Endothelial cell of umbilical vein (primary cell): Measurements from ENCODE around the gene SUGCT. TPM values are rescaled to one million over a fixed set of nuclear protein-coding genes. Genes with fewer than 3 reads are reported as not detected.

Source experiments
- BruUV-seq: library from RNA; stranded (reverse); fragments of 400-500 nt; replicated peaks from 2 replicates; lab custom pipeline; 2021; lab: Mats Ljungman, UMichigan
- CTCF ChIA-PET: fragments of 300-600, 350-600 bp; sonication (Branson Sonifier 250); formaldehyde crosslinking; loops from one replicate; lab custom pipeline; 2021; ENCODE audit warnings: antibody characterized with exemption, inconsistent platforms; lab: Charles Lee
- POLR2A ChIA-PET: fragments of 300-600, 350-600 bp; sonication (Branson Sonifier 250); formaldehyde crosslinking; loops from one replicate; lab custom pipeline; 2021; ENCODE audit warnings: antibody characterized with exemption, inconsistent platforms; lab: Charles Lee
- DNase-seq: peaks from one replicate; pipeline ENCODE4 v3.0.0-alpha.2; 2011; ENCODE audit warnings: low read depth, low spot score
- FAIRE-seq: peaks from 2 replicates; lab custom pipeline; 2011; peaks lifted over from hg19 to GRCh38; lab: Jason Lieb, UNC
- H2AFZ ChIP-seq: 2 replicates; pipeline ENCODE4 v1.6.0; 2012; ENCODE audit warnings: low read depth, low read length, control low read depth, inconsistent platforms
- H3K27ac ChIP-seq: 2 replicates; pipeline ENCODE4 v1.5.1; 2011; ENCODE audit warnings: low read depth, mild to moderate bottlenecking, control low read depth, low read length, moderate library complexity; ENCODE audit not compliant: insufficient read depth
- H3K27me3 ChIP-seq, 2 experiments: 2 replicates each; pipeline versions ENCODE4 v1.6.0 to v1.6.1; 2011; ENCODE audit warnings: low read length in 2 of 2, mixed read lengths in 1 of 2; ENCODE audit not compliant: control insufficient read depth in 2 of 2, insufficient read depth in 2 of 2
- H3K36me3 ChIP-seq, 2 experiments: 2 replicates in 1 of 2; 3 replicates in 1 of 2; pipeline ENCODE4 v1.5.1; 2011; ENCODE audit warnings: low read length in 2 of 2, mild to moderate bottlenecking in 1 of 2, moderate library complexity in 1 of 2; ENCODE audit not compliant: control insufficient read depth in 2 of 2, insufficient read depth in 2 of 2; ENCODE audit errors: extremely low read depth in 1 of 2
- H3K4me1 ChIP-seq: 3 replicates; pipeline ENCODE4 v1.5.1; 2011; ENCODE audit warnings: mild to moderate bottlenecking, low read length; ENCODE audit not compliant: control insufficient read depth, insufficient read depth; ENCODE audit errors: extremely low read depth
- H3K4me2 ChIP-seq: 2 replicates; pipeline ENCODE4 v1.6.1; 2011; ENCODE audit warnings: low read length, control low read depth, mixed read lengths; ENCODE audit not compliant: insufficient read depth
- H3K4me3 ChIP-seq, 3 experiments: fragments of 200-600 bp in 1 of 3; sonication (generic), shearing (Covaris generic) in 1 of 3; replicated peaks in 1 of 3; 2 replicates each; pipeline ENCODE4 v1.5.1; 2011 to 2016; ENCODE audit warnings: control low read depth in 3 of 3, low read length in 3 of 3, mild to moderate bottlenecking in 2 of 3, inconsistent platforms in 1 of 3, low read depth in 1 of 3, moderate library complexity in 1 of 3; ENCODE audit not compliant: insufficient read depth in 1 of 3
- H3K79me2 ChIP-seq: 2 replicates; pipeline ENCODE4 v1.6.0; 2012; ENCODE audit warnings: low read length, inconsistent platforms; ENCODE audit not compliant: control insufficient read depth, insufficient read depth
- H3K9ac ChIP-seq: replicated peaks from 2 replicates; pipeline ENCODE3; 2011; ENCODE audit warnings: low read length, control low read depth; ENCODE audit not compliant: insufficient read depth; ENCODE audit errors: extremely low read depth
- H3K9me1 ChIP-seq: replicated peaks from 3 replicates; pipeline ENCODE4 v1.6.0; 2011; ENCODE audit warnings: mild to moderate bottlenecking, low read length; ENCODE audit not compliant: control insufficient read depth, insufficient read depth; ENCODE audit errors: extremely low read depth
- H3K9me3 ChIP-seq: replicated peaks from 2 replicates; pipeline ENCODE4 v1.5.1; 2012; ENCODE audit warnings: low read length, inconsistent platforms; ENCODE audit not compliant: control insufficient read depth, insufficient read depth
- H4K20me1 ChIP-seq: replicated peaks from 2 replicates; pipeline ENCODE3; 2011; ENCODE audit warnings: mild to moderate bottlenecking, low read length; ENCODE audit not compliant: control insufficient read depth, insufficient read depth; ENCODE audit errors: extremely low read depth
- CTCF ChIP-seq, 2 donors: IDR thresholded peaks; 1 replicate in 1 of 2; 2 replicates in 1 of 2; pipeline ENCODE4 v1.5.1; 2011; ENCODE audit warnings: low read length in 2 of 2, mild to moderate bottlenecking in 2 of 2, moderate library complexity in 2 of 2, control low read depth in 1 of 2, inconsistent platforms in 1 of 2, low read depth in 1 of 2; ENCODE audit not compliant: insufficient read depth in 1 of 2; ENCODE audit errors: extremely low read depth in 1 of 2
- EZH2 ChIP-seq: IDR thresholded peaks from 2 replicates; pipeline ENCODE4 v1.6.1; 2012; ENCODE audit warnings: borderline replicate concordance, low read depth, mild to moderate bottlenecking, moderate library complexity, low read length, inconsistent platforms; ENCODE audit not compliant: severe bottlenecking
- FOS ChIP-seq: IDR thresholded peaks from 2 replicates; pipeline ENCODE4 v1.6.1; 2011; ENCODE audit warnings: mild to moderate bottlenecking, low read length, moderate library complexity, borderline replicate concordance; ENCODE audit not compliant: insufficient read depth
- GATA2 ChIP-seq: IDR thresholded peaks from 2 replicates; pipeline ENCODE4 v1.7.0; 2011; ENCODE audit warnings: low read depth, mild to moderate bottlenecking, moderate library complexity, mixed read lengths, low read length; ENCODE audit not compliant: insufficient read length, insufficient read depth
- JUN ChIP-seq: IDR thresholded peaks from 2 replicates; pipeline ENCODE4 v1.6.1; 2011; ENCODE audit warnings: borderline replicate concordance, low read depth; ENCODE audit not compliant: insufficient read length, insufficient read depth
- MAX ChIP-seq: IDR thresholded peaks from 2 replicates; pipeline ENCODE4 v1.6.1; 2011; ENCODE audit not compliant: insufficient read depth, insufficient read length
- MYC ChIP-seq: IDR thresholded peaks from one replicate; pipeline ENCODE4 v1.6.1; 2011; ENCODE audit warnings: mild to moderate bottlenecking, low read depth, low read length
- POLR2A ChIP-seq: IDR thresholded peaks from 2 replicates; pipeline ENCODE4 v1.6.1; 2012; ENCODE audit warnings: low read depth, mild to moderate bottlenecking, control low read depth, low read length
- POLR2AphosphoS5 ChIP-seq: IDR thresholded peaks from 2 replicates; pipeline ENCODE4 v1.6.1; 2012; ENCODE audit warnings: low read depth, mild to moderate bottlenecking, control low read depth, low read length, moderate library complexity; ENCODE audit not compliant: insufficient read depth
- dilution Hi-C: fragments of 300-500 bp; cut with MboI; formaldehyde crosslinking; loops from one replicate; pipeline ENCODE4 v1.15.0; 2019; ENCODE audit warnings: low sequenced_read_pairs; ENCODE audit not compliant: extremely low pct_ligation_motif_present
- intact Hi-C: fragments of 100-400 bp; cut with micrococcal nuclease; formaldehyde crosslinking; loops from one replicate; pipeline ENCODE4 v1.10.0; 2022
- polyA plus RNA-seq, 4 experiments: library from polyadenylated mRNA; depleted of rRNA in 3 of 4; stranded (reverse) in 3 of 4; unstranded in 1 of 4; fragments of >200 nt; gene quantifications; 2 replicates each; pipeline versions ENCODE4 v1.2.1 to v1.2.3, GENCODE V29; 2011 to 2012; ENCODE audit warnings: missing spikeins in 1 of 4
- total RNA-seq: library from RNA; stranded (reverse); gene quantifications from 2 replicates; pipeline ENCODE4 v1.2.3, GENCODE V29; 2021

The SUGCT gene
- total and polyA plus RNA-seq, 2 donors (not counting 3 experiments of a cell fraction or from before 2014, with no cell fraction given): 1.2 to 1.4 TPM

- FAIRE-seq: no peak
Observed at GRCh38 chr7:40437936-40438634, 303.3 kb downstream of the SUGCT start.

More at GRCh38 chr7:40437936-40438634, 303.3 kb downstream of the SUGCT start:
- TF ChIP-seq JUN (no peak), MYC (no peak), EZH2 (no peak), MAX (no peak), CTCF (IDR thresholded peaks at IDR 0.05; ENCODE audit: extremely low read depth in 1 of 2, insufficient read depth in 1 of 2, low read depth in 1 of 2, low read length in 2 of 2) (no peak), POLR2A (no peak), FOS (no peak), POLR2AphosphoS5 (no peak), GATA2 (no peak)
- no peaks in the 10 kb centered on the region for H3K27me3 ChIP-seq
- no peaks in the 10 kb centered on the region for H3K36me3 ChIP-seq
- H3K4me3 ChIP-seq: no peak overlapping the region
- no peaks in the 10 kb centered on the region for H3K9me3 ChIP-seq
- H3K4me2 ChIP-seq: no peak overlapping the region
- intact Hi-C loops (no loop called here), dilution Hi-C loops (no loop called here)
- H3K79me2 ChIP-seq: no peaks in the 10 kb centered on the region
- ChIA-PET CTCF (no interaction called here), POLR2A (no interaction called here)
- peak overlapping the region; percentile 40 for H2AFZ ChIP-seq
- BruUV-seq: TSS peak; percentile 54
- no peak for DNase-seq
- H4K20me1 ChIP-seq: no peaks in the 10 kb centered on the region
- H3K27ac ChIP-seq: peak overlapping the region; percentile 68
- peaks cover 15% of the 10 kb centered on the region for H3K4me1 ChIP-seq
- H3K9me1 ChIP-seq: no peaks in the 10 kb centered on the region
- no peak overlapping the region for H3K9ac ChIP-seq
